ENCODE measurements around the gene LSM7.

DNA sequence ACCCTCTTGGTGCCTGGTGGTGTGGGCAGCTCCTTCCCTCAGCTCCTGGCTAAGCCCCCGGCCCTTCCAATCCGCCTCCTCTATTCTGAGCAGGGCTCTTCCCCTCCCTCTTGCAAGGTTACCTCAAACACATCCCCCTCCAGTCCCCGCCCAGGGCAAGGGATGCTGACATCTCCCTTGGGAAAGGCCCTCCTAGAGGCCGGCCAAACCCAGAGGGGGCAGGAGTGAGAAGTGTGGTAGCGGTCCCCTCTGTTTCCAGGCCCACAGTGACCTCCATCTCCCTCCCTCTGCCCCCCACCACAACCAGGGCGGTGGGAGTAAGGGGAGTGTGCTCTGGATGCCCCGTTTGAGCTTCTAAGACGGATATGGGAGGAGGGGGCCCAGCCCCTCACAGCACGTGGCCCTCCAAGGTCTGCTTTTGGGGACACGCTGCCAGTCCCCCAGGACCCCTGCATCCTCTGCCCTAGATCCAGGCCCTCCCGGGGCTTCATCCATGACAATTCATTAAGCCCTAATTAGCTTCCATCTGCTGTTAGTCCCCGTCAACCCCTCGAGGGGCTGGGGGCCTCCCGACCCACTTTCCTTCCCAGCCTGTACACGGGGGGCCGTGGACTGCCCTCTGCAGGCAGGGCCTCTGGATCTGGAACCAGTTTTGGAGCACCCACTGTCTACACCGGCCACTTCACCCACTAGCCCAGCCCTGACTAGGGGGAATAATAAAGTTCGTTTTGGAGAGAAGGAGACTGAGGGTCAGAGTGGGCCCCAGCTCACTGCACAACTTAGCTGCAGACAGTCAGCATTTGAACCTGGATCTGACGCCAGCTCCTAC lies 22.7 kb downstream of the LSM7 start:
- TF ChIP-seq, protein P1, sequence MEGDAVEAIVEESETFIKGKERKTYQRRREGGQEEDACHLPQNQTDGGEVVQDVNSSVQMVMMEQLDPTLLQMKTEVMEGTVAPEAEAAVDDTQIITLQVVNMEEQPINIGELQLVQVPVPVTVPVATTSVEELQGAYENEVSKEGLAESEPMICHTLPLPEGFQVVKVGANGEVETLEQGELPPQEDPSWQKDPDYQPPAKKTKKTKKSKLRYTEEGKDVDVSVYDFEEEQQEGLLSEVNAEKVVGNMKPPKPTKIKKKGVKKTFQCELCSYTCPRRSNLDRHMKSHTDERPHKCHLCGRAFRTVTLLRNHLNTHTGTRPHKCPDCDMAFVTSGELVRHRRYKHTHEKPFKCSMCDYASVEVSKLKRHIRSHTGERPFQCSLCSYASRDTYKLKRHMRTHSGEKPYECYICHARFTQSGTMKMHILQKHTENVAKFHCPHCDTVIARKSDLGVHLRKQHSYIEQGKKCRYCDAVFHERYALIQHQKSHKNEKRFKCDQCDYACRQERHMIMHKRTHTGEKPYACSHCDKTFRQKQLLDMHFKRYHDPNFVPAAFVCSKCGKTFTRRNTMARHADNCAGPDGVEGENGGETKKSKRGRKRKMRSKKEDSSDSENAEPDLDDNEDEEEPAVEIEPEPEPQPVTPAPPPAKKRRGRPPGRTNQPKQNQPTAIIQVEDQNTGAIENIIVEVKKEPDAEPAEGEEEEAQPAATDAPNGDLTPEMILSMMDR (IDR thresholded peaks at IDR 0.05) = no peak
- no peak for TF ChIP-seq POLR2A (IDR thresholded peaks at IDR 0.05)
